H1 (cell line): ENCODE results near the gene OGDHL.

Experiments used
- ATF3 ChIP-seq: IDR thresholded peaks from 2 replicates; pipeline ENCODE4 v1.6.1; 2011; ENCODE audit warnings: low read depth, mild to moderate bottlenecking, low read length; ENCODE audit not compliant: insufficient read depth
- BACH1 ChIP-seq: IDR thresholded peaks from 2 replicates; pipeline ENCODE4 v1.6.1; 2012; ENCODE audit warnings: low read length, improper control_type of control experiment
- CBX8 ChIP-seq: fragments of 300-800, 300-1000 bp; sonication (generic); IDR thresholded peaks from 2 replicates; pipeline ENCODE4 v1.7.1; 2016; ENCODE audit warnings: low read depth, low read length, borderline replicate concordance
- CEBPB ChIP-seq: IDR thresholded peaks from 2 replicates; pipeline ENCODE4 v1.6.1; 2012; ENCODE audit warnings: low read depth, low read length
- EZH2 ChIP-seq: fragments of 200-600 bp; sonication (generic); IDR thresholded peaks from 2 replicates; pipeline ENCODE4 v1.7.1; 2012; ENCODE audit warnings: low read depth, mild to moderate bottlenecking, moderate library complexity, low read length, inconsistent platforms; ENCODE audit not compliant: severe bottlenecking
- POLR2A ChIP-seq, 2 experiments: IDR thresholded peaks; 1 replicate in 1 of 2; 2 replicates in 1 of 2; pipeline ENCODE4 v1.6.1; 2011; ENCODE audit warnings: low read depth in 2 of 2, low read length in 2 of 2, mild to moderate bottlenecking in 2 of 2; ENCODE audit errors: control extremely low read depth in 1 of 2
- POLR2AphosphoS5 ChIP-seq: IDR thresholded peaks from 2 replicates; pipeline ENCODE4 v1.6.1; 2011; ENCODE audit warnings: low read depth, low read length
- RNF2 ChIP-seq: fragments of 200-900, 300-1000 bp; sonication (generic); IDR thresholded peaks from 2 replicates; pipeline ENCODE4 v1.7.1; 2016; ENCODE audit warnings: borderline replicate concordance, low read depth, mild to moderate bottlenecking, antibody characterized with exemption, low read length; ENCODE audit not compliant: poor library complexity, severe bottlenecking; ENCODE audit errors: missing control alignments
- RXRA ChIP-seq: IDR thresholded peaks from 2 replicates; pipeline ENCODE4 v1.6.1; 2011; ENCODE audit warnings: low read depth, mild to moderate bottlenecking, low read length, moderate library complexity; ENCODE audit not compliant: insufficient read depth
- TBP ChIP-seq: IDR thresholded peaks from 2 replicates; pipeline ENCODE4 v1.6.1; 2011; ENCODE audit warnings: low read depth, low read length, improper control_type of control experiment
- TF ChIP-seq, protein P1 (sequence below), 3 experiments: IDR thresholded peaks; 1 replicate in 2 of 3; 2 replicates in 1 of 3; pipeline versions ENCODE4 v1.5.1 to v1.6.1; 2011; ENCODE audit warnings: low read length in 3 of 3, mild to moderate bottlenecking in 3 of 3, inconsistent platforms in 2 of 3, low read depth in 1 of 3, moderate library complexity in 1 of 3; ENCODE audit not compliant: insufficient read depth in 1 of 3; ENCODE audit errors: control extremely low read depth in 1 of 3
- TF ChIP-seq, protein P2 (sequence below): IDR thresholded peaks from 2 replicates; pipeline ENCODE4 v1.6.1; 2012; ENCODE audit warnings: inconsistent platforms

DNA sequence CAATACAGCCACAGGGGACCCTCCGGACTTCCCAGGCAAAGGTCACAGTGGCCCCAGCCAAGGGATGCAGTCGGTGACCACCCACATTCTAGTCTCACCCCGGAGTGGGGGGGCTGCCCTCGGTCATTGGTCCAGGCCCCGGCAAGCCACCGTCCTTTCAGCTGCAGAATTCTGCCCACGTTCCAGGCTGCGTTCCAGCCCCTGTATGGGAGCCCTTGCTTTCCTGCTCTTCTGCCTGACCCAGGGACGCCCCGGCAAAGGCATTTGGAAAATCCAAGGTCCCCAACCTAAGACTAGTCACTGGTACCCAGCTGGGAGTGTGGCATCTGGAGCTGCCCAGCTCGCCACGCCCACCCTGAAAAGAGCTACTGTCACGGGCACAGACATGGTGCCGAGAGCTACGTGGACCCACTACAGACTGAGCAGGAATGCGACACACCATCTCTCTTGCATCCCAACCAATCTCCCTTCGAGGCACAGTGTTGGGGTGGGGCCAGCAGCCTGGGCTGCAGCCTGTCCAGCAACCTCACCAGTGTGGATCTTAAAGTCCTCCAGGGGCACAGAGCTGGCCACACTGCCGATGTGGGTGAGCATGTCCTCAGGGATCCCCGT, 18.6 kb downstream of the OGDHL start:
- TF ChIP-seq POLR2AphosphoS5 (no peak), POLR2A (IDR thresholded peaks at IDR 0.05; ENCODE audit: control extremely low read depth in 1 of 2, low read depth in 2 of 2, low read length in 2 of 2) (no peak), EZH2 (no peak), CEBPB (no peak), RNF2 (no peak), ATF3 (no peak), TBP (no peak), RXRA (no peak), BACH1 (no peak), CBX8 (no peak)
- TF ChIP-seq, protein P1, sequence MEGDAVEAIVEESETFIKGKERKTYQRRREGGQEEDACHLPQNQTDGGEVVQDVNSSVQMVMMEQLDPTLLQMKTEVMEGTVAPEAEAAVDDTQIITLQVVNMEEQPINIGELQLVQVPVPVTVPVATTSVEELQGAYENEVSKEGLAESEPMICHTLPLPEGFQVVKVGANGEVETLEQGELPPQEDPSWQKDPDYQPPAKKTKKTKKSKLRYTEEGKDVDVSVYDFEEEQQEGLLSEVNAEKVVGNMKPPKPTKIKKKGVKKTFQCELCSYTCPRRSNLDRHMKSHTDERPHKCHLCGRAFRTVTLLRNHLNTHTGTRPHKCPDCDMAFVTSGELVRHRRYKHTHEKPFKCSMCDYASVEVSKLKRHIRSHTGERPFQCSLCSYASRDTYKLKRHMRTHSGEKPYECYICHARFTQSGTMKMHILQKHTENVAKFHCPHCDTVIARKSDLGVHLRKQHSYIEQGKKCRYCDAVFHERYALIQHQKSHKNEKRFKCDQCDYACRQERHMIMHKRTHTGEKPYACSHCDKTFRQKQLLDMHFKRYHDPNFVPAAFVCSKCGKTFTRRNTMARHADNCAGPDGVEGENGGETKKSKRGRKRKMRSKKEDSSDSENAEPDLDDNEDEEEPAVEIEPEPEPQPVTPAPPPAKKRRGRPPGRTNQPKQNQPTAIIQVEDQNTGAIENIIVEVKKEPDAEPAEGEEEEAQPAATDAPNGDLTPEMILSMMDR (IDR thresholded peaks at IDR 0.05; ENCODE audit: control extremely low read depth in 1 of 3, insufficient read depth in 1 of 3, low read depth in 1 of 3, low read length in 3 of 3): no peak
- TF ChIP-seq, protein P2, sequence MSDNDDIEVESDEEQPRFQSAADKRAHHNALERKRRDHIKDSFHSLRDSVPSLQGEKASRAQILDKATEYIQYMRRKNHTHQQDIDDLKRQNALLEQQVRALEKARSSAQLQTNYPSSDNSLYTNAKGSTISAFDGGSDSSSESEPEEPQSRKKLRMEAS: no peak
